T-helper 1 cell treated with Interleukin-12 subunit alpha and Interleukin-12 subunit beta and Interleukin-4 antibody, amounts not matched to agents 30 ng/mL and 1 ng/mL, for 36 hours (primary cell): ENCODE measurements around the gene BACE2. TPM values are rescaled to one million over a fixed set of nuclear protein-coding genes. Genes with fewer than 3 reads are reported as not detected.

ENCODE experiments used
- intact Hi-C: fragments of 100-400 bp; cut with micrococcal nuclease; formaldehyde crosslinking; loops from one replicate; pipeline ENCODE4 v1.15.1; 2024
- total RNA-seq: library from RNA; stranded (reverse); gene quantifications from 2 replicates; pipeline ENCODE4 v1.2.3, GENCODE V29; 2022

BACE2 gene
- total RNA-seq, 1 donor from 2014 or later = 1.2 TPM

DNA sequence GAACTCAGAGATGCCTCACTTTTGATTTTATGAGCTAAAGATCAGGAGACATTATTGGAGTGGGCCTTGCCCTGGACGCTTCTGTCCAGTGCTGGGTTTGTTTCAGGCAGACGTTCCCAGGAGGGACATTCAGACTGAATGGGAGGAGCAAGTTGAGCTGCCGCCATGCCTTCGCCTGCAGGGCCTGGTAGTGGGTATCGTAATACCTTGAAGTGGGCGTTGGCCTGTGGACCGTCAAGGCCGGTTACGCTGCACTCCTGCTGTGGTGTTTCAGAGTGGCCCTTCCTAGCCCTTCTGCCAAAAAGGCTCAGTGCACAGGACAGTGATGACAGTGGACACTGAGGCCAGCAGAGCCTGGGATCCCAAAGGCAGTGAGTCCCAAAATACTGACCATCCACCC is 150.3 kb downstream of the BACE2 start:
- intact Hi-C loops = no loop called here

GRCh38 chr21:41319273-41319672 is 151.3 kb downstream of the BACE2 start:
- intact Hi-C loops = no loop called here

DNA sequence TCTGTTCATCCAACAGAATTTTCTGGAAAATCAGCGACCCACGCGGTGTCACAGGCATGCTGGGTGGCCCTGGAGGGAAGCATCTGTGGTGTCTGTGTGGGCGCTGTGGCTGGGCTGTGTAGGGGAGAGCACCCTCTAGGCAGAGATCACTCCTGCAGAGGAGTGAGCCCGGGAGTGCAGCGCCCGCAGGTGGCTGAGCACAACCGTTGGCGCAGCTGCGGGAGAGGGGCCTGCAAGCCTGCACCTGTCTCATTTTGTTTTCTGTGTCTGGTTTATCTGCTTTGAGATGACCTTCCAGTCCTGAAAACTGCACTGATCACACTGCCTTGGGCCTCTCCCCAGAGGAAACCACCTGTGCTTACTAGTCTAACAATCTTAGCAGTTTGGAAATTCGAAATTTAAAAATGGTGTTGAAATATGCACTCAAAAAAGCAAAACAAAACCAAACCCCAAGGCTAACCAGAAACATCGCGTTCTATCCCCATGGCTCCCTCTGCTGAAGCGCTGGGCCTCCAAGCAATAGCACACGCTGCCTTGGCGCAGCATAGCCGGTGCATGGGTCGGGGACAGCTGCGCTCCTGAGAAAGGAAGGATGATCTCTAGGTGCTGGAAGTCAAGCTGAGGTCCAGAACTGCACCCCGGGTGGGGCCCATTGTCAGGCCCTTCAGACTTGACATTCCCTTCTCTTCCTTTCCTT is 153.4 kb downstream of the BACE2 start:
- intact Hi-C loops = no loop called here

DNA sequence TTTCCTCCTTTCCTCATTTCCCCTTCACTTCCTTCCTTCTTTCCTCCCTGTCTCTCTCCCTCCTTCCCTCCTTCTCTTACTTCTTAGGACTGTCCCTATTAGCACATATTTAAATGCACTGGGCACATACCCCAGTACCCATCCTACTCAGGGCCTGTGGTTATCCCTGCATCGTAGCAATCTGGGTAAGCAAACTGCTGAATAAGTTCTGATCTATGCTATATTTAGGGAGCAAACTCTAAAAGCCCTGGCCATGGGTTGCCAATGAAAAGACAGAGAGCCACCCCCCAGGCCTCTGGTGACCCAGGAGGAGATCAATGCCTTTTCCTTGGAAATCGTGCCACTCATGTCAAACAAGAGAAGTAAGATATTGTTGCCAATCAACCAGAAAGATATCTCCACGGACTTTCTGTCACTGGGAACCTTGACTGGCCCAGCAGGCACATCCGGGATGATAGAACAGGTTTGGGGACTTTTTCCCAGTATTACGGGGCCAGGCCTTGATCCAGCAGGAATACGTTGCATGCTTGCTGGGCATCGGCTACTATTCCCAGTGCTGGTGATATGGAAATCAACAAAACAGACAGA is 154.0 kb downstream of the BACE2 start:
- intact Hi-C loops = no loop called here

GRCh38 chr21:41322496-41323382 is 154.8 kb downstream of the BACE2 start:
- intact Hi-C loops = no loop called here

DNA sequence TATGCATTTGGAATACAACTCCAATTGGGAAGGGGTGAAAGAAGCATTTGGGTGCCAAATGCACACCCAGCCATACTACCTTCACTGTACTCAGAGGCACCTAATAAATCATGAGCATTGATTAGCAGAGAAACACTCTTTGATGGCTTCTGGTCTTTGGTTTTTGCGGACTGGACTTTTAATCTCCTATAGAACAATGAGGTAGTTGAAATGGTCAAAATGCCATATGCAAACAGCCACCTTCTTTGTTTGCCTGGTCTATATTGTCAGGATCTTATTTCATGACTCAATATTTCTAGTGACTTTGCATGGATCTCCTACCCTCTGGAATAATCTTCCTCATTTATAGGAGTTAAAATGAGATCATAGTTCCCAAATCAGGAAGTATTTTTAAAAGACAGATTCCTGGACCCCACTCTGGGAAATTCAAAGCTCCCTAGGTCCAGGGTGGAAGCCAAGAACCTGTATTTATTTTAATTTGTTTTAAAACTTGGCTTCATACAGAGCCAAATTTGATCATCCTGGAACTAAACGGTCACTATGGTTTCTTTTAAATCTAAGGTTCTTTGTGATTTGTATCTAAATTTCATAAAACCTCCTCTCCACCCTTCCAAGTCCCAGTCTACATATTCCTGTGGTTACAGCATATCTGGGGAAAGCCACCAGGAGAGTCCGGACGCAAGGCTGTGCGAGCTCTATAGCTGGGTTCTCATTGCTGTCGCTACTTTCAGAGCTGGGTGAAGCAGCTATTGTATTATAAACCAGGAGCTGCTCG is 157.4 kb downstream of the BACE2 start:
- intact Hi-C loops = no loop called here

- intact Hi-C loops = no loop called here
These were observed 158.6 kb downstream of the BACE2 start for GRCh38 chr21:41326414-41327080.

- intact Hi-C loops = no loop called here
These were observed 159.8 kb downstream of the BACE2 start for GRCh38 chr21:41327753-41328152.

DNA sequence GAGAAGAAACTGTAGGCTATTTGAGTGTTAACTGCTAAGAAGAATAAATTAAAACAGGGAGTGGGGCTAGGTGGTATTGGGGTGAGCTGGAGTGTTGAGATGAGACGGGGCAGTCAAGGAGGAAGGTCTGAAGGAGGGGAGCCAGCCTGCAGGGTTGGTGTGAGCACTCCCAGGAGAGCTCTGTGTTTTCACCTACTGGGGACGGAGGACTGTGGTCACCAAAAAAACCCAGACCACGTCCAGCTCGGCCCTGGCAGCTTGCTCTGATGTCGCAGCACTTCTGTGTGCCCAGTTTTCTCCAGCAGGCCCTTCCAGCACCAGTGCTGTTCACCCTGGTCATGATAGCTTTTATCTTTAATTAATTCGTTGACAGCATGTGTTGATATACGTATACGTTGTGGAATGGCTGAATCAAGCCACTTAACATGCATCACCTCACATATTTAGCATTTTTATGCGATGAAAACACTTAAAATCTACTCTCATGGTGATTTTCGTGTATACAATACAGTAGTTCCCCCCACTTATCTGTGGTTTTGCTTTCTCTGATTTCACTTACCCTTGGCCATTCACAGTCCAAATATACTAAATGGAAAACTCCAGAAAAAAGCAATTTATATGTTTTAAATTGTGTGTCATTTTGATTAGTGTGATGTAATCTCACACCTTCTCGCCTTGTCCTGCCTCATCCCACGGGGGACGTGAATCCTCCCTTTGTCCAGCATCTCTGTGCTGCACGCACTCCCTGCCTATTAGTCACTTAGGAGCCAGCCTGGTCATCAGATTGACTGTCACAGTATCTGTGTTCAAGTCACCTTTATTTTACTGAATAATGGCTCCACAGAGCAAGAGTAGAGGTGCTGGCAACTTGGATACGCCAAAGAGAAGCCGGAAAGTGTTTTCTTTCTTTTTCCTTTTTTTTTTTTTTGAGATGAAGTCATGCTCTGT is 161.0 kb downstream of the BACE2 start:
- intact Hi-C loops = no loop called here

Other genes starting within 250 kb of the BACE2 start
- not detected in 2 replicates for gene FAM3B, start 148.6 kb downstream of the BACE2 start, total RNA-seq
- 66.3 and 74.2 TPM in 2 replicates for gene MX2, start 193.9 kb downstream of the BACE2 start, total RNA-seq